ENCODE measurements around the gene LGALS14. TPM values are rescaled to one million over a fixed set of nuclear protein-coding genes. Genes with fewer than 3 reads are reported as not detected.

Gene LGALS14
- total RNA-seq, 1 experiment from 2014 or later: not detected

- Histone ChIP-seq H4K20me1 (ENCODE audit: insufficient read depth) (no peaks in the 10 kb centered on the region), H3K9me3 (ENCODE audit: insufficient read depth, low read depth) (no peaks in the 10 kb centered on the region), H2AFZ (no peak overlapping the region), H3K4me2 (no peak overlapping the region), H3K36me3 (ENCODE audit: low read depth) (no peaks in the 10 kb centered on the region), H3K9me2 (ENCODE audit: insufficient read depth) (no peaks in the 10 kb centered on the region), H3K4me1 (replicated peaks; ENCODE audit: insufficient read depth) (no peaks in the 10 kb centered on the region), H3K79me2 (ENCODE audit: low read depth) (no peaks in the 10 kb centered on the region), H3K27me3 (ENCODE audit: insufficient read depth, low read depth) (peaks cover 69% of the 10 kb centered on the region), H3K27ac (no peak overlapping the region), H3K4me3 (no peak overlapping the region), H3F3A (ENCODE audit: insufficient read depth, low read depth) (no peaks in the 10 kb centered on the region)
- CTCF ChIA-PET: interaction anchor here (0.7 kb wide), 1 partner anchor 338 kb away, joined by 4 read pairs; no protein-coding TSS in a partner anchor
- intact Hi-C loops (cut with micrococcal nuclease; ENCODE audit: unreplicated experiment): no loop called here
- TF ChIP-seq EZH2 (IDR thresholded peaks at IDR 0.05; ENCODE audit: low read depth): no peak
- TF ChIP-seq, protein P1, sequence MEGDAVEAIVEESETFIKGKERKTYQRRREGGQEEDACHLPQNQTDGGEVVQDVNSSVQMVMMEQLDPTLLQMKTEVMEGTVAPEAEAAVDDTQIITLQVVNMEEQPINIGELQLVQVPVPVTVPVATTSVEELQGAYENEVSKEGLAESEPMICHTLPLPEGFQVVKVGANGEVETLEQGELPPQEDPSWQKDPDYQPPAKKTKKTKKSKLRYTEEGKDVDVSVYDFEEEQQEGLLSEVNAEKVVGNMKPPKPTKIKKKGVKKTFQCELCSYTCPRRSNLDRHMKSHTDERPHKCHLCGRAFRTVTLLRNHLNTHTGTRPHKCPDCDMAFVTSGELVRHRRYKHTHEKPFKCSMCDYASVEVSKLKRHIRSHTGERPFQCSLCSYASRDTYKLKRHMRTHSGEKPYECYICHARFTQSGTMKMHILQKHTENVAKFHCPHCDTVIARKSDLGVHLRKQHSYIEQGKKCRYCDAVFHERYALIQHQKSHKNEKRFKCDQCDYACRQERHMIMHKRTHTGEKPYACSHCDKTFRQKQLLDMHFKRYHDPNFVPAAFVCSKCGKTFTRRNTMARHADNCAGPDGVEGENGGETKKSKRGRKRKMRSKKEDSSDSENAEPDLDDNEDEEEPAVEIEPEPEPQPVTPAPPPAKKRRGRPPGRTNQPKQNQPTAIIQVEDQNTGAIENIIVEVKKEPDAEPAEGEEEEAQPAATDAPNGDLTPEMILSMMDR (conservative IDR thresholded peaks at IDR 0.05): no peak
- no TSS peak for BruUV-seq (replicated peaks)
- DNase-seq: no peak
- POLR2A ChIA-PET (ENCODE audit: unreplicated experiment): no interaction called here
Measured at GRCh38 chr19:39735688-39736087, 31.4 kb downstream of the LGALS14 start.

DNA sequence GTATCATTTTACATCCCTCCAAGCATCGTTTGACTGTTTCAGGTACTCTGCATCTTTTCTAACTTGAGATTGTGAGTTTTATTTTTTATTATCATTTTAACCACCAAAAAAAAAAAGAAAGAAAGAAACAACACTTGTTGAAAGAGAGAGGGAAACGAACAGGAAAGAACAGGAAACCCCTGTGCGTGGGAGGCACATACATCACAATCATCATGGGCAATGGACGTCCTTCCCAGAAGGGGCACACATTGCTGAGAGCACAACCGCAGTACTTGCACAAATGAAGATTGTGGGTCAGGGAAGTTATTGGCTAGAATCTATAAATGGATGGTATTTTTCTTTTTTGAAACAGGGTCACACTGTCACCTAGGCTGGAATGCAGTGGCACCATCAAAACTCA lies 31.8 kb downstream of the LGALS14 start:
- H3F3A ChIP-seq (ENCODE audit: insufficient read depth, low read depth): no peaks in the 10 kb centered on the region
- peaks cover 71% of the 10 kb centered on the region for H3K27me3 ChIP-seq (ENCODE audit: insufficient read depth, low read depth)
- no peaks in the 10 kb centered on the region for H3K9me2 ChIP-seq (ENCODE audit: insufficient read depth)
- H3K9me3 ChIP-seq (ENCODE audit: insufficient read depth, low read depth): no peaks in the 10 kb centered on the region
- ChIA-PET POLR2A (ENCODE audit: unreplicated experiment) (no interaction called here), CTCF (interaction anchor here (0.7 kb wide), 1 partner anchor 338 kb away, joined by 4 read pairs; no protein-coding TSS in a partner anchor)
- no peaks in the 10 kb centered on the region for H4K20me1 ChIP-seq (ENCODE audit: insufficient read depth)
- TF ChIP-seq, protein P1 (conservative IDR thresholded peaks at IDR 0.05): no peak
- no peak for TF ChIP-seq EZH2 (IDR thresholded peaks at IDR 0.05; ENCODE audit: low read depth)
- no peaks in the 10 kb centered on the region for H3K79me2 ChIP-seq (ENCODE audit: low read depth)
- H2AFZ ChIP-seq: no peak overlapping the region
- H3K4me1 ChIP-seq (replicated peaks; ENCODE audit: insufficient read depth): no peaks in the 10 kb centered on the region
- DNase-seq: no peak
- H3K4me3 ChIP-seq: no peak overlapping the region
- no peak overlapping the region for H3K27ac ChIP-seq
- H3K36me3 ChIP-seq (ENCODE audit: low read depth): no peaks in the 10 kb centered on the region
- BruUV-seq (replicated peaks): no TSS peak
- H3K4me2 ChIP-seq: no peak overlapping the region
- intact Hi-C loops (cut with micrococcal nuclease; ENCODE audit: unreplicated experiment): no loop called here

DNA sequence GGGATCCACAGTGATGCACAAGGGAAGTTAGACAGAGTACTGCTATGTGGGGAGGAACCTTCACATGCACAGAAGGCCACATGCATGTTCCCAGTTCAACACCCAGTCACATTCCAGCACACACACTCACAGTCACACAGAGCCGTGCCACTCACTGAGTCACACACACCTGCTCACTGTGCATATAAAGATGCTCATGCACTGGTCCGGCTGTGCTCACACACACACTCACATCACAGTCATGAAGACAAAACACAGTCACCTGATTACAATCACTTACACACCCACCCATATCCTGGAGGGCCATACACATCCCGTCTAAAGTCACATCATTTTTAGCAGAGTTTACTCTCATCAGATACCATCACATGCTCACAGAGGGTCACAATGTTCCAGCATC lies 33.1 kb downstream of the LGALS14 start:
- POLR2A ChIA-PET (ENCODE audit: unreplicated experiment): no interaction called here
- no peaks in the 10 kb centered on the region for H4K20me1 ChIP-seq (ENCODE audit: insufficient read depth)
- CTCF ChIA-PET: no interaction called here
- H3K4me1 ChIP-seq (replicated peaks; ENCODE audit: insufficient read depth): no peaks in the 10 kb centered on the region
- no peaks in the 10 kb centered on the region for H3K36me3 ChIP-seq (ENCODE audit: low read depth)
- no peak overlapping the region for H3K27ac ChIP-seq
- H3K27me3 ChIP-seq (ENCODE audit: insufficient read depth, low read depth): peaks cover 66% of the 10 kb centered on the region
- H2AFZ ChIP-seq: no peak overlapping the region
- H3K9me3 ChIP-seq (ENCODE audit: insufficient read depth, low read depth): no peaks in the 10 kb centered on the region
- no peak overlapping the region for H3K4me3 ChIP-seq
- TF ChIP-seq EZH2 (IDR thresholded peaks at IDR 0.05; ENCODE audit: low read depth): no peak
- TF ChIP-seq, protein P1 (conservative IDR thresholded peaks at IDR 0.05): no peak
- intact Hi-C loops (cut with micrococcal nuclease; ENCODE audit: unreplicated experiment): no loop called here
- no peak overlapping the region for H3K4me2 ChIP-seq
- H3K9me2 ChIP-seq (ENCODE audit: insufficient read depth): no peaks in the 10 kb centered on the region
- no peaks in the 10 kb centered on the region for H3K79me2 ChIP-seq (ENCODE audit: low read depth)
- no peaks in the 10 kb centered on the region for H3F3A ChIP-seq (ENCODE audit: insufficient read depth, low read depth)
- no TSS peak for BruUV-seq (replicated peaks)
- no peak for DNase-seq

All from PC-9 (cell line).